ENCODE results near the gene SPG7.

The SPG7 gene

GRCh38 chr16:89493776-89494175, 14.4 kb upstream of the SPG7 start:
- no peak for TF ChIP-seq ZNF274 (IDR thresholded peaks at IDR 0.05; ENCODE audit: low read depth, low read length)
- no peak for TF ChIP-seq YY1 (IDR thresholded peaks at IDR 0.05; ENCODE audit: insufficient read depth, insufficient read length)
- TF ChIP-seq SUZ12 (IDR thresholded peaks at IDR 0.05; ENCODE audit: extremely low read depth, insufficient read depth, insufficient read length): no peak
- Histone ChIP-seq H3K9ac (ENCODE audit: insufficient read length, low read depth) (no peak overlapping the region), H3K4me3 (ENCODE audit: insufficient read length, low read depth) (no peak overlapping the region), H3K9me3 (ENCODE audit: insufficient read depth, low read length) (no peaks in the 10 kb centered on the region), H3K36me3 (ENCODE audit: insufficient read depth, insufficient read length, low read length) (peaks cover 18% of the 10 kb centered on the region), H3K4me1 (ENCODE audit: insufficient read depth, insufficient read length) (peaks cover 5% of the 10 kb centered on the region), H3K27me3 (ENCODE audit: insufficient read depth, insufficient read length) (no peaks in the 10 kb centered on the region)
- no peak for DNase-seq (ENCODE audit: low read depth, low spot score)

DNA sequence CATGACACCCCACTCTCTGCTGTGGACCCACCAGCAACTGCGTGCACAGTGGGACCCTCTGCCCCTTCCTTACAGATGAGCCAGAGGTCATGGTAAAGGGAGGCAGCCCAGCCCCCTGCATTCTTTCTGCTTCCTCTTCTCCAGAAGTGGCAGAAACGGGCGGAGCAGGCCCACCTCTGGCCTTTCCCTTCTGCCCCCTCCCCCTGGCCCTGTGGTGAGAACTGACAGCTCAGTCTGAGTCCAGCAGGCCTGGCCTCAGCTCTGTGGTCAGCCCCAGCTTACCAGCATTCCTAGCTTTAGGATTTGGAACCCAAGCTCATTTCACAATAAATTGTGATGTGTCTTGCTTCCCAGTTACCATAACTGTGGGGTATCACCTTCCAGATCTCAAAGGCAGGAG, 13.1 kb upstream of the SPG7 start:
- Histone ChIP-seq H3K4me3 (ENCODE audit: insufficient read length, low read depth) (no peak overlapping the region), H3K36me3 (ENCODE audit: insufficient read depth, insufficient read length, low read length) (peaks cover 27% of the 10 kb centered on the region), H3K4me1 (ENCODE audit: insufficient read depth, insufficient read length) (peaks cover 5% of the 10 kb centered on the region), H3K9me3 (ENCODE audit: insufficient read depth, low read length) (no peaks in the 10 kb centered on the region), H3K27me3 (ENCODE audit: insufficient read depth, insufficient read length) (no peaks in the 10 kb centered on the region), H3K9ac (ENCODE audit: insufficient read length, low read depth) (no peak overlapping the region)
- no peak for TF ChIP-seq ZNF274 (IDR thresholded peaks at IDR 0.05; ENCODE audit: low read depth, low read length)
- no peak for TF ChIP-seq YY1 (IDR thresholded peaks at IDR 0.05; ENCODE audit: insufficient read depth, insufficient read length)
- TF ChIP-seq SUZ12 (IDR thresholded peaks at IDR 0.05; ENCODE audit: extremely low read depth, insufficient read depth, insufficient read length): no peak
- DNase-seq (ENCODE audit: low read depth, low spot score): no peak

DNA sequence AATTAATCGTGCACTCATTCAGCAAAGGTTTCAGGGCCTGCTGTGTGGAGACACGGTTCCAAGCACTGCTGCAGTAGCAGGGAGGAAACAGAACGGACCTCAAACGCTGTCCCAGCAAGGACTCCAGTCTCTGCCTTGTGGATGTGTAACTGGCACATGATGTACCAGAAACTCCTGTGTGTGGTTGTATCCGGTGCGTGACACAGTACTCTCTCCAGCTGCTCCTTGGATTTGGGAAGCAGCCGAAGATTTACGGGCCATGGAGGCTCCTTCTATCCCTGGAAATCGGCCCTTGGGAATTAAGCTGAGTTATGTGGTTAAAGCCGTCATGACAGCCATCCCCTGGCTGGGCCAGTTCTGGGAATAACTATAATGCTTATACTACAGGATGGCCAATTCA, 9.4 kb upstream of the SPG7 start:
- TF ChIP-seq ZNF274 (IDR thresholded peaks at IDR 0.05; ENCODE audit: low read depth, low read length) (no peak), YY1 (IDR thresholded peaks at IDR 0.05; ENCODE audit: insufficient read depth, insufficient read length) (no peak), SUZ12 (IDR thresholded peaks at IDR 0.05; ENCODE audit: extremely low read depth, insufficient read depth, insufficient read length) (no peak)
- Histone ChIP-seq H3K27me3 (ENCODE audit: insufficient read depth, insufficient read length) (no peaks in the 10 kb centered on the region), H3K9me3 (ENCODE audit: insufficient read depth, low read length) (no peaks in the 10 kb centered on the region), H3K4me1 (ENCODE audit: insufficient read depth, insufficient read length) (peaks cover 5% of the 10 kb centered on the region), H3K4me3 (ENCODE audit: insufficient read length, low read depth) (no peak overlapping the region), H3K9ac (ENCODE audit: insufficient read length, low read depth) (peak overlapping the region; percentile 58), H3K36me3 (ENCODE audit: insufficient read depth, insufficient read length, low read length) (peaks cover 19% of the 10 kb centered on the region)
- DNase-seq (ENCODE audit: low read depth, low spot score): no peak

- TF ChIP-seq YY1 (IDR thresholded peaks at IDR 0.05; ENCODE audit: insufficient read depth, insufficient read length) (no peak), SUZ12 (IDR thresholded peaks at IDR 0.05; ENCODE audit: extremely low read depth, insufficient read depth, insufficient read length) (no peak), ZNF274 (IDR thresholded peaks at IDR 0.05; ENCODE audit: low read depth, low read length) (no peak)
- Histone ChIP-seq H3K36me3 (ENCODE audit: insufficient read depth, insufficient read length, low read length) (peaks cover 16% of the 10 kb centered on the region), H3K4me1 (ENCODE audit: insufficient read depth, insufficient read length) (peaks cover 5% of the 10 kb centered on the region), H3K27me3 (ENCODE audit: insufficient read depth, insufficient read length) (no peaks in the 10 kb centered on the region), H3K9ac (ENCODE audit: insufficient read length, low read depth) (no peak overlapping the region), H3K9me3 (ENCODE audit: insufficient read depth, low read length) (no peaks in the 10 kb centered on the region), H3K4me3 (ENCODE audit: insufficient read length, low read depth) (no peak overlapping the region)
- DNase-seq (ENCODE audit: low read depth, low spot score): no peak
Measured at GRCh38 chr16:89499767-89500166, 8.4 kb upstream of the SPG7 start.

- Histone ChIP-seq H3K9ac (ENCODE audit: insufficient read length, low read depth) (no peak overlapping the region), H3K27me3 (ENCODE audit: insufficient read depth, insufficient read length) (no peaks in the 10 kb centered on the region), H3K4me3 (ENCODE audit: insufficient read length, low read depth) (no peak overlapping the region), H3K36me3 (ENCODE audit: insufficient read depth, insufficient read length, low read length) (peaks cover 17% of the 10 kb centered on the region), H3K9me3 (ENCODE audit: insufficient read depth, low read length) (peaks cover 6% of the 10 kb centered on the region; the same call in 1 of the 2 replicates), H3K4me1 (ENCODE audit: insufficient read depth, insufficient read length) (no peaks in the 10 kb centered on the region)
- TF ChIP-seq YY1 (IDR thresholded peaks at IDR 0.05; ENCODE audit: insufficient read depth, insufficient read length) (no peak), SUZ12 (IDR thresholded peaks at IDR 0.05; ENCODE audit: extremely low read depth, insufficient read depth, insufficient read length) (no peak), ZNF274 (IDR thresholded peaks at IDR 0.05; ENCODE audit: low read depth, low read length) (no peak)
- DNase-seq (ENCODE audit: low read depth, low spot score): no peak
Measured at GRCh38 chr16:89502081-89502843, 5.9 kb upstream of the SPG7 start.

GRCh38 chr16:89504091-89504490, 4.1 kb upstream of the SPG7 start:
- H3K4me3 ChIP-seq (ENCODE audit: insufficient read length, low read depth): no peak overlapping the region
- H3K9me3 ChIP-seq (ENCODE audit: insufficient read depth, low read length): peaks cover 6% of the 10 kb centered on the region; the same call in 1 of the 2 replicates
- TF ChIP-seq SUZ12 (IDR thresholded peaks at IDR 0.05; ENCODE audit: extremely low read depth, insufficient read depth, insufficient read length): no peak
- no peak for TF ChIP-seq ZNF274 (IDR thresholded peaks at IDR 0.05; ENCODE audit: low read depth, low read length)
- no peak for TF ChIP-seq YY1 (IDR thresholded peaks at IDR 0.05; ENCODE audit: insufficient read depth, insufficient read length)
- H3K27me3 ChIP-seq (ENCODE audit: insufficient read depth, insufficient read length): no peaks in the 10 kb centered on the region
- no peak for DNase-seq (ENCODE audit: low read depth, low spot score)
- peaks cover 12% of the 10 kb centered on the region for H3K36me3 ChIP-seq (ENCODE audit: insufficient read depth, insufficient read length, low read length)
- no peaks in the 10 kb centered on the region for H3K4me1 ChIP-seq (ENCODE audit: insufficient read depth, insufficient read length)
- H3K9ac ChIP-seq (ENCODE audit: insufficient read length, low read depth): no peak overlapping the region

DNA sequence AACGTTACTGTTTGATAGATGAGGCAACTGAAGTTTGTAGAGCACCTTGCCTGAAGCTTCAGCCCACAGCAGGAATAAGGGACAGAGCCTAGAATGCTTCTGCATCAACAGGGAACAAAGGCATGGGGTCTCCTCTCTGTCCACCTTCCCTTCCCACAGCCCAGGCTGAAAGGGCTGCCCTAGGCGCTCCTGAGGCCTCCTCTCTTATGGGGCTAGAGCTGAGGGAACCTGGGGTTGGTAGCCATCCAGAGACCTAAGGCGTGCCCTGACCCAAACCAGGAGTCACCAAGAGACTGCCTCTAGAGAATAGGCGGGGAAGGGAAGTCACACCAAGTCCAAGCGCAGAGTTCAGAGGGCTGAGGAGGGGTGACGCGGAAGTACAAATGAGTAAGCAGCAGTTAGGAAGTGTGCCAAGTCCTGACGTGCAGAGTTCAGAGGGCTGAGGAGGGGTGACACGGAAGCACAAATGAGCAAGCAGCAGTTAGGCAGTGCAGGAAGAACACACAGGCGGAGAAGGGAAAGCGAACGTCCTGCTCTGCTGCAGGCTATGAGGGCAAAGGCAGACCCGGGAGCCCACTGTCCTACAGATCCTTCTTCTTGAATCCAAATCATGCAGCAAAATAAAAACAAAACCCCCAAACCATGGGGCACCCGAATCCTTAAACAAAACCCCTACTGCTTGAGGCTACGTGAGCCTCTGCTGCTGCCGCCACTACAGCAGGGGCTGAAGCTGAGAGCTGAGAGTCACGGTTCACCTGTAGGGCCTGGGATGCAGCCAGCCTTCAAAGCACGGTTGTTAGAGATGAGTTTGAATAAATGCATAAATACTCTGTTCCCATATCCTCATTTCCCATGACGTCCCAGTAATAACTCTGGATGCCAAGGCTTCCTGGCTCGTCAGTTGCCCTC, 2.7 kb upstream of the SPG7 start:
- DNase-seq (ENCODE audit: low read depth, low spot score): no peak
- no peaks in the 10 kb centered on the region for H3K4me1 ChIP-seq (ENCODE audit: insufficient read depth, insufficient read length)
- TF ChIP-seq SUZ12 (IDR thresholded peaks at IDR 0.05; ENCODE audit: extremely low read depth, insufficient read depth, insufficient read length) (no peak), ZNF274 (IDR thresholded peaks at IDR 0.05; ENCODE audit: low read depth, low read length) (no peak), YY1 (IDR thresholded peaks at IDR 0.05; ENCODE audit: insufficient read depth, insufficient read length) (no peak)

More for the DNA sequence above, 2.7 kb upstream of the SPG7 start:
- Histone ChIP-seq H3K9me3 (ENCODE audit: insufficient read depth, low read length) (peaks cover 6% of the 10 kb centered on the region; the same call in 1 of the 2 replicates), H3K9ac (ENCODE audit: insufficient read length, low read depth) (no peak overlapping the region), H3K4me3 (ENCODE audit: insufficient read length, low read depth) (no peak overlapping the region), H3K27me3 (ENCODE audit: insufficient read depth, insufficient read length) (no peaks in the 10 kb centered on the region), H3K36me3 (ENCODE audit: insufficient read depth, insufficient read length, low read length) (peaks cover 10% of the 10 kb centered on the region)

Data from NT2/D1 (cell line).